GM12865 (cell line): ENCODE results near the gene XIRP1.
A peak's percentile ranks its signal among the peaks of the same experiment; 100 is the strongest.

Experiments
- DNase-seq: peaks from one replicate; pipeline ENCODE4 v3.0.0; 2010; ENCODE audit warnings: low read depth
- H3K4me3 ChIP-seq: 2 replicates; pipeline ENCODE4 v1.5.1; 2011; ENCODE audit warnings: mild to moderate bottlenecking, low read depth, low read length, control low read depth
- CTCF ChIP-seq: IDR thresholded peaks from 2 replicates; pipeline ENCODE4 v1.5.1; 2011; ENCODE audit warnings: low read length, control low read depth, low read depth, inconsistent platforms; ENCODE audit not compliant: insufficient read depth; ENCODE audit errors: missing control alignments

XIRP1 gene

GRCh38 chr3:39154280-39155021 lies 37.9 kb downstream of the XIRP1 start:
- no peak for TF ChIP-seq CTCF
- DNase-seq: no peak
- H3K4me3 ChIP-seq: no peak overlapping the region

- no peak for TF ChIP-seq CTCF
- DNase-seq: no peak
- H3K4me3 ChIP-seq: peak overlapping the region; percentile 52
Observed at GRCh38 chr3:39153977-39154279, 38.5 kb downstream of the XIRP1 start.

GRCh38 chr3:39150803-39151631 lies 41.4 kb downstream of the XIRP1 start:
- DNase-seq: peak; percentile 30
- peak overlapping the region; percentile 65 for H3K4me3 ChIP-seq
- no peak for TF ChIP-seq CTCF

- peak overlapping the region; percentile 65 for H3K4me3 ChIP-seq
- no peak for TF ChIP-seq CTCF
- no peak for DNase-seq
Observed at GRCh38 chr3:39150148-39150802, 42.1 kb downstream of the XIRP1 start.

- peak overlapping the region; percentile 71; the same call in 1 of the 2 replicates for H3K4me3 ChIP-seq
- no peak for TF ChIP-seq CTCF
- DNase-seq: no peak
Observed at GRCh38 chr3:39149498-39150147, 42.8 kb downstream of the XIRP1 start.

- no peak for TF ChIP-seq CTCF
- peak overlapping the region; percentile 71 for H3K4me3 ChIP-seq
- DNase-seq: peak; percentile 66
Observed at GRCh38 chr3:39149059-39149455, 43.3 kb downstream of the XIRP1 start.
